WTC11 (cell line): ENCODE results near the gene DMRTA1. TPM values are rescaled to one million over a fixed set of nuclear protein-coding genes. Genes with fewer than 3 reads are reported as not detected.

Experiments used
- ATAC-seq: fragments of 200-7000 bp; cut with Tn5 transposase; 2 replicates; pipeline ENCODE4 v1.10.0; 2021; ENCODE audit warnings: mild to moderate bottlenecking, moderate library complexity
- CTCF ChIA-PET: fragments of 300-600 bp; sonication (Branson Sonifier 250); formaldehyde crosslinking; loops from one replicate; lab custom pipeline; 2021; ENCODE audit warnings: antibody characterized with exemption; lab: Charles Lee
- POLR2A ChIA-PET: fragments of 350-600 bp; sonication (Branson Sonifier 250); formaldehyde crosslinking; loops from one replicate; lab custom pipeline; 2021; ENCODE audit warnings: antibody characterized with exemption; lab: Charles Lee
- DNase-seq: peaks from one replicate; pipeline ENCODE4 v3.0.0; 2021; ENCODE audit warnings: low spot score
- H3K27ac Mint-ChIP-seq: 2 replicates; pipeline ENCODE4 v1.8.0; 2021; ENCODE audit warnings: mixed read lengths
- H3K27me3 Mint-ChIP-seq: 2 replicates; pipeline ENCODE4 v1.8.0; 2021; ENCODE audit warnings: low read depth, mild to moderate bottlenecking, moderate library complexity, mixed read lengths
- H3K36me3 Mint-ChIP-seq: 2 replicates; pipeline ENCODE4 v1.8.0; 2021; ENCODE audit warnings: mixed read lengths
- H3K4me1 Mint-ChIP-seq: 2 replicates; pipeline ENCODE4 v1.8.0; 2022; ENCODE audit warnings: mixed read lengths
- H3K4me3 Mint-ChIP-seq: 2 replicates; pipeline ENCODE4 v1.8.0; 2021; ENCODE audit warnings: mild to moderate bottlenecking, moderate library complexity, mixed read lengths
- H3K9me3 Mint-ChIP-seq: 2 replicates; pipeline ENCODE4 v1.8.0; 2021; ENCODE audit warnings: mixed read lengths
- ARID4B ChIP-seq: sonication (generic); formaldehyde crosslinking; IDR thresholded peaks from 2 replicates; pipeline ENCODE4 v1.8.0; 2023; ENCODE audit warnings: missing genetic modification reagents, mild to moderate bottlenecking, borderline replicate concordance
- E2F4 ChIP-seq: sonication (generic); formaldehyde crosslinking; IDR thresholded peaks from 2 replicates; pipeline ENCODE4 v1.8.1; 2022; ENCODE audit warnings: low read depth, mild to moderate bottlenecking, moderate library complexity, missing genetic modification reagents, borderline replicate concordance
- FOXK1 ChIP-seq: sonication (generic); formaldehyde crosslinking; IDR thresholded peaks from 2 replicates; pipeline ENCODE4 v1.8.0; 2022; ENCODE audit warnings: mild to moderate bottlenecking, moderate library complexity, missing genetic modification reagents
- JAZF1 ChIP-seq: fragments of 250-450 bp; sonication (Bioruptor Pico); IDR thresholded peaks from 2 replicates; pipeline ENCODE4 v1.9.0; 2021; ENCODE audit warnings: moderate library complexity, mild to moderate bottlenecking, inconsistent platforms
- KAT7 ChIP-seq: sonication (generic); formaldehyde crosslinking; IDR thresholded peaks from 2 replicates; pipeline ENCODE4 v1.8.1; 2023; ENCODE audit warnings: missing genetic modification reagents, mild to moderate bottlenecking, borderline replicate concordance
- MYBL2 ChIP-seq: sonication (generic); formaldehyde crosslinking; IDR thresholded peaks from 2 replicates; pipeline ENCODE4 v1.8.1; 2023; ENCODE audit warnings: mild to moderate bottlenecking, moderate library complexity, missing genetic modification reagents
- NR2C2 ChIP-seq: sonication (generic); formaldehyde crosslinking; IDR thresholded peaks from 2 replicates; pipeline ENCODE4 v1.8.0; 2022; ENCODE audit warnings: mild to moderate bottlenecking, missing genetic modification reagents
- NR3C1 ChIP-seq: sonication (generic); formaldehyde crosslinking; conservative IDR thresholded peaks from 2 replicates; pipeline ENCODE4 v1.8.1; 2023; ENCODE audit warnings: low read depth, mild to moderate bottlenecking, missing genetic modification reagents
- PRRX2 ChIP-seq: fragments of 250-450 bp; sonication (Bioruptor Pico); IDR thresholded peaks from 2 replicates; pipeline ENCODE4 v1.8.0; 2021; ENCODE audit warnings: mild to moderate bottlenecking
- SOX15 ChIP-seq: fragments of 250-450 bp; sonication (Bioruptor Pico); IDR thresholded peaks from 2 replicates; pipeline ENCODE4 v1.9.0; 2021; ENCODE audit warnings: mild to moderate bottlenecking
- TEAD1 ChIP-seq: sonication (generic); formaldehyde crosslinking; IDR thresholded peaks from 2 replicates; pipeline ENCODE4 v1.8.0; 2022; ENCODE audit warnings: mild to moderate bottlenecking, missing genetic modification reagents
- ZMAT4 ChIP-seq: fragments of 250-450 bp; sonication (Bioruptor Pico); IDR thresholded peaks from 2 replicates; pipeline ENCODE4 v1.9.0; 2021; ENCODE audit warnings: mild to moderate bottlenecking
- ZNF281 ChIP-seq: sonication (generic); formaldehyde crosslinking; IDR thresholded peaks from 2 replicates; pipeline ENCODE4 v1.8.0; 2023; ENCODE audit warnings: mild to moderate bottlenecking, missing genetic modification reagents
- ZNF317 ChIP-seq: sonication (generic); formaldehyde crosslinking; IDR thresholded peaks from 2 replicates; pipeline ENCODE4 v1.8.1; 2023; ENCODE audit warnings: low read depth, mild to moderate bottlenecking, moderate library complexity, missing genetic modification reagents, borderline replicate concordance
- total RNA-seq: library from RNA; stranded (reverse); gene quantifications from 3 replicates; pipeline ENCODE4 v1.2.3, GENCODE V29; 2021
- TF ChIP-seq, protein P1 (sequence below): fragments of 200-600 bp; IDR thresholded peaks from 2 replicates; pipeline ENCODE4 v1.8.0; 2022; ENCODE audit warnings: antibody characterized with exemption

DMRTA1 gene
- total RNA-seq, 1 experiment from 2014 or later: 2.4 TPM

GRCh38 chr9:22463205-22463604, 16.6 kb downstream of the DMRTA1 start (continued):
- TF ChIP-seq ZNF281 (CRISPR knock-in tag): no peak

GRCh38 chr9:22469928-22470544, 23.4 kb downstream of the DMRTA1 start:
- H3K9me3 Mint-ChIP-seq: no peaks in the 10 kb centered on the region
- ATAC-seq: peak; percentile 95
- H3K4me1 Mint-ChIP-seq: peaks cover 14% of the 10 kb centered on the region
- no peaks in the 10 kb centered on the region for H3K27me3 Mint-ChIP-seq
- H3K27ac Mint-ChIP-seq: no peak overlapping the region
- H3K36me3 Mint-ChIP-seq: no peaks in the 10 kb centered on the region
- H3K4me3 Mint-ChIP-seq: no peak overlapping the region
- CTCF ChIA-PET: interaction anchor here (0.6 to 2.1 kb wide), 20 partner anchors 9 to 954 kb away, joined by 3 to 20 read pairs (median 4); partner anchors contain the start of gene DMRTA1
- POLR2A ChIA-PET: no interaction called here
- TF ChIP-seq, protein P1, sequence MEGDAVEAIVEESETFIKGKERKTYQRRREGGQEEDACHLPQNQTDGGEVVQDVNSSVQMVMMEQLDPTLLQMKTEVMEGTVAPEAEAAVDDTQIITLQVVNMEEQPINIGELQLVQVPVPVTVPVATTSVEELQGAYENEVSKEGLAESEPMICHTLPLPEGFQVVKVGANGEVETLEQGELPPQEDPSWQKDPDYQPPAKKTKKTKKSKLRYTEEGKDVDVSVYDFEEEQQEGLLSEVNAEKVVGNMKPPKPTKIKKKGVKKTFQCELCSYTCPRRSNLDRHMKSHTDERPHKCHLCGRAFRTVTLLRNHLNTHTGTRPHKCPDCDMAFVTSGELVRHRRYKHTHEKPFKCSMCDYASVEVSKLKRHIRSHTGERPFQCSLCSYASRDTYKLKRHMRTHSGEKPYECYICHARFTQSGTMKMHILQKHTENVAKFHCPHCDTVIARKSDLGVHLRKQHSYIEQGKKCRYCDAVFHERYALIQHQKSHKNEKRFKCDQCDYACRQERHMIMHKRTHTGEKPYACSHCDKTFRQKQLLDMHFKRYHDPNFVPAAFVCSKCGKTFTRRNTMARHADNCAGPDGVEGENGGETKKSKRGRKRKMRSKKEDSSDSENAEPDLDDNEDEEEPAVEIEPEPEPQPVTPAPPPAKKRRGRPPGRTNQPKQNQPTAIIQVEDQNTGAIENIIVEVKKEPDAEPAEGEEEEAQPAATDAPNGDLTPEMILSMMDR: peak; percentile 67
- TF ChIP-seq ZNF281 (CRISPR knock-in tag) (no peak), NR2C2 (CRISPR knock-in tag) (no peak)
- peak; percentile 32 for DNase-seq

- DNase-seq: no peak
- ChIA-PET CTCF (interaction anchor here (1.1 to 1.4 kb wide), 3 partner anchors 12 to 607 kb away, joined by 3 to 11 read pairs (median 7); no protein-coding TSS in a partner anchor), POLR2A (no interaction called here)
- Mint-ChIP-seq H3K36me3 (peaks cover 7% of the 10 kb centered on the region), H3K9me3 (peaks cover 17% of the 10 kb centered on the region), H3K27ac (0 out of 2 replicates have a peak overlapping the region, but pooled peaks have one; percentile 17), H3K4me1 (peaks cover 36% of the 10 kb centered on the region), H3K4me3 (no peak overlapping the region), H3K27me3 (peaks cover 14% of the 10 kb centered on the region)
- TF ChIP-seq TEAD1 (CRISPR knock-in tag): no peak
- TF ChIP-seq PRRX2 (CRISPR knock-in tag): no peak
- no peak for TF ChIP-seq ARID4B (CRISPR knock-in tag)
- no peak for TF ChIP-seq KAT7 (CRISPR knock-in tag)
- TF ChIP-seq, protein P1: no peak
- no peak for TF ChIP-seq ZNF317 (CRISPR knock-in tag)
- no peak for TF ChIP-seq MYBL2 (CRISPR knock-in tag)
- no peak for TF ChIP-seq JAZF1 (CRISPR knock-in tag)
- no peak for TF ChIP-seq FOXK1 (CRISPR knock-in tag)
- no peak for TF ChIP-seq NR3C1
- TF ChIP-seq E2F4: no peak
- no peak for TF ChIP-seq SOX15 (CRISPR knock-in tag)
- no peak for TF ChIP-seq ZMAT4 (CRISPR knock-in tag)
- ATAC-seq: no peak
These were observed 34.9 kb downstream of the DMRTA1 start for GRCh38 chr9:22481566-22481965.
